PC-3 (cell line): ENCODE measurements around the gene LTB4R.

Experiments used
- EZH2 ChIP-seq: fragments of 300-600 bp; sonication (generic); IDR thresholded peaks from one replicate; pipeline ENCODE4 v1.6.1; 2017; ENCODE audit warnings: antibody characterized with exemption, mild to moderate bottlenecking, low read length; ENCODE audit not compliant: unreplicated experiment
- EZH2phosphoT487 ChIP-seq: fragments of 300-600 bp; sonication (generic); IDR thresholded peaks from 2 replicates; pipeline ENCODE4 v1.6.1; 2018; ENCODE audit warnings: mild to moderate bottlenecking, antibody characterized with exemption, low read length, borderline replicate concordance
- TF ChIP-seq, protein P1 (sequence below): fragments of 300-600 bp; sonication (generic); conservative IDR thresholded peaks from 2 replicates; pipeline ENCODE4 v1.5.1; 2017; ENCODE audit warnings: antibody characterized with exemption, low read depth, mild to moderate bottlenecking, low read length

DNA sequence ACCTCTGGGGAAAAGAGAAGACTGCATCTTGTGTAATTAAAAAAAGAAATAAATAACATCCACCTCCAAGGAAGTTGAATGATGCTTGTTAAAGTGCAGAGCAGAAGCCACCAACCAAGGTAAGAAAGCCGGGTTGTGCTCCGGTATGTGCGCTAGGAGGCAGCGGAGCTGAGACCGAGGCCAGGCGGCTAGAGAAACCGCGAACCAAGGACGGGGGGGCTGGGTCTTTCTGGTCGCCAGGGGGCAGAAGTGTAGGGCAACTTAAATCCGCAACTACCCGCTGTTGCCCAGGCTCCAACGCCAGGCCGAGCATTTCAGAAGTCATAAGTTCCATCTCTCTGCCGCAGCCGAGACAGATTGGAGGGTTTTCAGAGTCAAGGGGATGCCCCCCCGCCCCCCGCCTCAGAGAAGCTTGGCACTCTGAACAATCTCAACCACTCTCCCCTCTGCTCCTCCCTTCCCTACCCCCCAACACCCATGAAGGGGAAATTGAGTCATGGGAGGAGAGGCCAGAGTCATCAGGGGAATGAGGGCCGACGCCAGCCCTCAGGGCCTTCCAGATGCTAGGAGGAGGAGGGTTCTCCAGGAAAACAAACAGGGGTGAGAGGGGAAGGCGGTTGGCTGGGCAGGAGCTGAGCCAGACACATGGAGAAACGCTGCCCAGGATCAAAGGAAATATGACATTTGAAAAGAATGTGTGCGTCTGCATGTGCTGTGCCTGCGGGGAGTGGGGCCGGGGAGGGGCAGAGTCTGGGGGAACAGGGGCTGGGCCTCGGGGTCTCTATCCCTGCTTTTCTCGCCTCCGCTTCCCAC, 54.5 kb downstream of the LTB4R start:
- TF ChIP-seq, protein P1, sequence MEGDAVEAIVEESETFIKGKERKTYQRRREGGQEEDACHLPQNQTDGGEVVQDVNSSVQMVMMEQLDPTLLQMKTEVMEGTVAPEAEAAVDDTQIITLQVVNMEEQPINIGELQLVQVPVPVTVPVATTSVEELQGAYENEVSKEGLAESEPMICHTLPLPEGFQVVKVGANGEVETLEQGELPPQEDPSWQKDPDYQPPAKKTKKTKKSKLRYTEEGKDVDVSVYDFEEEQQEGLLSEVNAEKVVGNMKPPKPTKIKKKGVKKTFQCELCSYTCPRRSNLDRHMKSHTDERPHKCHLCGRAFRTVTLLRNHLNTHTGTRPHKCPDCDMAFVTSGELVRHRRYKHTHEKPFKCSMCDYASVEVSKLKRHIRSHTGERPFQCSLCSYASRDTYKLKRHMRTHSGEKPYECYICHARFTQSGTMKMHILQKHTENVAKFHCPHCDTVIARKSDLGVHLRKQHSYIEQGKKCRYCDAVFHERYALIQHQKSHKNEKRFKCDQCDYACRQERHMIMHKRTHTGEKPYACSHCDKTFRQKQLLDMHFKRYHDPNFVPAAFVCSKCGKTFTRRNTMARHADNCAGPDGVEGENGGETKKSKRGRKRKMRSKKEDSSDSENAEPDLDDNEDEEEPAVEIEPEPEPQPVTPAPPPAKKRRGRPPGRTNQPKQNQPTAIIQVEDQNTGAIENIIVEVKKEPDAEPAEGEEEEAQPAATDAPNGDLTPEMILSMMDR, result peak; percentile 95
- TF ChIP-seq EZH2phosphoT487, result no peak
- TF ChIP-seq EZH2, result no peak
